HG02642 (cell line): Measurements from ENCODE around the gene SLC9A3.

Experiments
- ATAC-seq: cut with Tn5 transposase; IDR thresholded peaks from one replicate; pipeline ENCODE4 v1.9.1; 2021; ENCODE audit warnings: mild to moderate bottlenecking; ENCODE audit not compliant: unreplicated experiment, poor library complexity

The SLC9A3 gene

DNA sequence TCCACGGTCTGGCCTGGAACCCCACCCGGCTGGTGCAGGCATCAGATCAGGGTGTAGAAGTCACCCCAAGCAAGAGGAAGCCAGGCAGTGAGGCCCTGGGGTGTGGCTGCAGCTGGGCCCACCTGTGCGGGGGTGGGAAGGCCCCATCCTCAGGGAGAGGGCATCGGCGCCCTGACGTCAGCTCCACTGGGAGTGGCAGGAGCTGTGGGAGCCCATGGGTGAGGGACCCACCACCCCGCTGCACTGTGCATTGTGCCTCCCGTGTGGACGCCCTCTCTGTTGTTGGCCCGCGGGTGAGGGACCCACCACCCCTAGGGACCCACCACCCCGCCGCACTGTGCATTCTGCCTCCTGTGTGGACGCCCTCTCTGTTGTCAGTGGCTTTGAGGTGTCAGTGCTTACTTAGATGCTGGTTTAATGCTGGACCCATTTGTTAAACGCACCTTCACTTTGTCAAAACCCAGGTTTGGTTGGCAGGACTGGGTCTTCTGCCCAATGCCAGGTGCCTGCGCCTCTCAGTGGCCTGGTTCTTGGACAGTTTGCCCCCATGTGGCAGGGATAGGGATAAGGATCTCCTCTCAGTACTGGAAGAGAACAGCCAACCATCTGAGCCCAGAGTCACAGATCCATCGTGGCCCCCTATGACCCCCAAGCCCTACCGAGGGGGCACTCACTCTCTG lies 88.1 kb downstream of the SLC9A3 start:
- ATAC-seq, result no peak

- no peak for ATAC-seq
Observed at GRCh38 chr5:435156-435790, 89.0 kb downstream of the SLC9A3 start.

GRCh38 chr5:434443-435146 lies 89.7 kb downstream of the SLC9A3 start:
- no peak for ATAC-seq

DNA sequence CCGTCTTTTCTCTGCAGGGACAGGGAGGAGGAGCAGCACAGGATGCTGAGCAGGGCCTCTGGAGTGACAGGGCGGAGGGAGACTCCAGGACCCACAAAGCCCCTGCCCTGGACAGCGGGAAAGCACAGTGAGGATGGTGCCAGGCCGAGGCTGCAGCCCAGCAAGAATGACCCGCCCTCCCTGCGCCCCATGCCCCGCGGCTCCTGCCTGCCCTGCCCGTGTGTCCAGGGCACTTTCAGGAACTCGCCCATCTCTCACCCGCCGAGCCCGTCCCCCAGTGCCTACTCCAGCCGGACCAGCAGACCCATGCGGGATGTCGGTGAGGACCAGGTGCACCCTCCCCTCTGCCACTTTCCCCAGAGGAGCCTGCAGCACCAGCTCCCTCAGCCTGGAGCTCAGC lies 90.4 kb downstream of the SLC9A3 start:
- no peak for ATAC-seq

GRCh38 chr5:432928-433791 lies 91.1 kb downstream of the SLC9A3 start:
- no peak for ATAC-seq

- ATAC-seq, result no peak
Observed at GRCh38 chr5:432201-432927, 91.9 kb downstream of the SLC9A3 start.

- no peak for ATAC-seq
Observed at GRCh38 chr5:431711-432050, 92.6 kb downstream of the SLC9A3 start.

GRCh38 chr5:431001-431710 lies 93.1 kb downstream of the SLC9A3 start:
- peak; percentile 67 for ATAC-seq

DNA sequence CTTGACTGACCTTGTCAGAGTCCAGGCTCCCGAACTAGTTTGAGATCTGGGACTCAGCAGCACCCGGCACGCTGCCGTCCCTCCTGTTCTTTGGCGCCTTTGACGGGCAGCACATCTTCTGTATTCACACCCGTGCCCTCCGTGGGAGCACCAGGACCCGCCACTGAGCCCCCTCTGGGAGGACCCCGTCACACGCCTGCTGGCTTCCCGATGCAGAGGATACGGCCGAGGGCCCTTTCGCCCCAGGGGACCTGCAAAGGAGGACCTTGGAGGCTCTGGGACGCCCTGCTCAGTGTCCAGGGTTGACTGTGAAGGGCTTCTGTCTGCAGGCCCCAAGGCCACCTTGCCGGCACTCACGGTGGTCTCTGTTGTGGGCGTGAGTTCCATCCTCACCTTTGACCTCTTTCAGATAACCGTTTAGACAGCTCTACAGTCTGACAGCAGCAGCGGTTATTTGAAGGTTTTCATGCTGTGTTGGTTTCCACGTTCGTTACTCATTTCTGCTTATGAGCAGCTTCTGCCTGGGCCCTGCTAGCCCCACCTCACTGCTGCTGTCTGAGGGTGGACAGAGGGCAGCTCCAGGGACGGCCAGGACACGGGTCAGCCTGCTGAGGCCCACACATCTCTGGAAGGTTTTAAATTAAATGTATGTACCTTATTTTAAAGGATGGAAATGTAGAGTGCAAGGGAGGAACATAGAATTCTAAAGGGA lies 93.9 kb downstream of the SLC9A3 start:
- ATAC-seq, result no peak

GRCh38 chr5:429453-430188 lies 94.6 kb downstream of the SLC9A3 start:
- ATAC-seq, result no peak

GRCh38 chr5:428754-429452 lies 95.3 kb downstream of the SLC9A3 start:
- no peak for ATAC-seq

- ATAC-seq, result no peak
Observed at GRCh38 chr5:428219-428618, 96.0 kb downstream of the SLC9A3 start.

- ATAC-seq, result no peak
Observed at GRCh38 chr5:427415-428087, 96.7 kb downstream of the SLC9A3 start.

DNA sequence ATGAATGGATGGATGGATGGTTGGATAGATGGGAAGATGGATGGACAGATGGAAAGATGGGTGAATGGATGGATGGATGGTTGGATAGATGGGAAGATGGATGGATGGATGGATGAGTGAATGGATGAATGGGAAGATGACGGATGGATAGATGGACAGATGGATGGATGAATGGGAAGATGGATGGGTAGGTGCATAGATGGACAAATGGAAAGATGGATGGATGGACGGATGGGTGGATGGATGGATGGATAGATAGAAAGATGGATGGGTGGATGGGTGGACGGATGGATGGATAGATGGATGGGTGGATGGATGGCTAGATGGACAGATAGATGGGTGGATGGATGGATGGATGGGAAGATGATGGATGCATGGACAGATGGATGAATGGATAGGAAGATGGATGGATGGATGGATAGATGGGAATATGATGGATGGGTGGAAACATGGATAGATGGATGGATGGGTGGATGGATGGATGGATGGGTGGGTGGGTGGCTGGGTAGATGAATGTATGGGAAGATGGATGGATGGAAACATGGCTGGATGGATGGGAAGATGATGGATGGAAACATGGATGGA lies 97.8 kb downstream of the SLC9A3 start:
- ATAC-seq, result no peak

DNA sequence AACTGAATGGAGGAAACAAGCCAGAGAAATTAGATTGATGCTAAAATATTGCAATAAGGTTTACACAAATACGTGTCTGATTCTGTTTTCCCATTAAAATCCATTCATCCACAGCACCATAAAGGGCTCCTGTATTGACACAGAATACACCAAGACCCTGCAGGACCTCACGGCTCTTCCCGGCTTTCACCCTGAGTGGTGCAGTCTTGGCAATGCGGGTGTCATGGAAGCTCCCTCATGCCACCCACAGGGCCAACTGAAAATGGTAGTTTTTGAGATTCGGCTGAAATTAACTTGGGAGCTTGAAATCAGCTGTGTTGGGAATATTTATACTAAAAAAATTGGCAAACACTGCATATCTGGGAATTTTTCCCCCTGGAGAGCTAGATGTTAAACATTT lies 98.5 kb downstream of the SLC9A3 start:
- ATAC-seq, result no peak

- ATAC-seq, result peak; percentile 88
Observed at GRCh38 chr5:424301-425110, 99.7 kb downstream of the SLC9A3 start.
